Thyroid gland (tissue), 4 donors: ENCODE data around the gene SUMF1.

Experiments
- POLR2A ChIP-seq, 2 donors: fragments of 450-650 bp; IDR thresholded peaks; one replicate each; pipeline ENCODE4 v1.6.1; 2017; ENCODE audit warnings: antibody characterized with exemption in 2 of 2, mild to moderate bottlenecking in 2 of 2, moderate library complexity in 1 of 2
- TF ChIP-seq, protein P1 (sequence below), 6 experiments: fragments of 200-600 bp in 3 of 6; fragments of 450-650 bp in 3 of 6; sonication (generic) in 3 of 6; IDR thresholded peaks; one replicate each; pipeline ENCODE4 v1.5.1; 2016 to 2019; ENCODE audit warnings: antibody characterized with exemption in 6 of 6, mild to moderate bottlenecking in 2 of 6, inconsistent platforms in 1 of 6, moderate library complexity in 1 of 6

DNA sequence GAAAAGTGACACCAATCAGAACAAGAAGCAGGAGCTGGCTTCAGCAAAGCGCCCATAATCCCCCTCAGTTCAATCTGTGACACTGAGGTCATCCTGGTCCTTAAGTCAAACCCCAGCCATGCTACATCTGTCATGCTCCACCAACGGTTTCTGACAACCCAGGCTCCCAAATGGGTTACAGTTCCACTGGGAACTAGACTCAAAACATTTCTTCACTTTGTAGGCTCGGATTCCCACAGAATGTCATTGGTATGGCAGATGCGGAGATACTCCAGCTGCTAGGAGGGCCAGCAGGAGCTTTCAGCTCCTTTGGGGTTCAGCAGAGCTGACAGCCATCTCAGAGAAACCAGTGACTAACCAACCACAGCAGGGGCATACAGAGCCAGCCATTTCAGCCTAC, 48.9 kb downstream of the SUMF1 start:
- TF ChIP-seq, protein P1, sequence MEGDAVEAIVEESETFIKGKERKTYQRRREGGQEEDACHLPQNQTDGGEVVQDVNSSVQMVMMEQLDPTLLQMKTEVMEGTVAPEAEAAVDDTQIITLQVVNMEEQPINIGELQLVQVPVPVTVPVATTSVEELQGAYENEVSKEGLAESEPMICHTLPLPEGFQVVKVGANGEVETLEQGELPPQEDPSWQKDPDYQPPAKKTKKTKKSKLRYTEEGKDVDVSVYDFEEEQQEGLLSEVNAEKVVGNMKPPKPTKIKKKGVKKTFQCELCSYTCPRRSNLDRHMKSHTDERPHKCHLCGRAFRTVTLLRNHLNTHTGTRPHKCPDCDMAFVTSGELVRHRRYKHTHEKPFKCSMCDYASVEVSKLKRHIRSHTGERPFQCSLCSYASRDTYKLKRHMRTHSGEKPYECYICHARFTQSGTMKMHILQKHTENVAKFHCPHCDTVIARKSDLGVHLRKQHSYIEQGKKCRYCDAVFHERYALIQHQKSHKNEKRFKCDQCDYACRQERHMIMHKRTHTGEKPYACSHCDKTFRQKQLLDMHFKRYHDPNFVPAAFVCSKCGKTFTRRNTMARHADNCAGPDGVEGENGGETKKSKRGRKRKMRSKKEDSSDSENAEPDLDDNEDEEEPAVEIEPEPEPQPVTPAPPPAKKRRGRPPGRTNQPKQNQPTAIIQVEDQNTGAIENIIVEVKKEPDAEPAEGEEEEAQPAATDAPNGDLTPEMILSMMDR (IDR thresholded peaks at IDR 0.05): no peak
- TF ChIP-seq POLR2A (IDR thresholded peaks at IDR 0.05): no peak
